ENCODE data around the gene FAM120A. TPM values are rescaled to one million over a fixed set of nuclear protein-coding genes. Genes with fewer than 3 reads are reported as not detected.

The FAM120A gene
- total and polyA plus RNA-seq, 11 donors, result 37.9 to 123 (median 113) TPM

- Histone ChIP-seq H3K36me3 (peaks cover 0 to 60% (median 40%) of the 10 kb centered on the region in 9 donors), H3K4me3 (no peak overlapping the region), H3K27me3 (no peaks in the 10 kb centered on the region), H3K9me3 (no peaks in the 10 kb centered on the region), H3K27ac (no peak overlapping the region), H3K4me1 (peaks cover 0 to 42% (median 21%) of the 10 kb centered on the region in 12 donors)
- DNase-seq, result no peak
- peak in 1 of 4 donors; percentile 21 for ATAC-seq
- WGBS, 4 donors, result 93 to 98% (median 97%) methylated on average over 12 of the region's 12 CpGs
- TF ChIP-seq POLR2A (IDR thresholded peaks at IDR 0.05), result no peak
- TF ChIP-seq CTCF (IDR thresholded peaks at IDR 0.05), result no peak
- intact Hi-C loops (cut with DNase I), result no loop called here
Measured at GRCh38 chr9:93493949-93494348, 42.5 kb downstream of the FAM120A start.

- TF ChIP-seq POLR2A (IDR thresholded peaks at IDR 0.05) (no peak), CTCF (IDR thresholded peaks at IDR 0.05) (no peak)
- ATAC-seq (no peak), DNase-seq (no peak)
- Histone ChIP-seq H3K27me3 (no peaks in the 10 kb centered on the region), H3K27ac (no peak overlapping the region), H3K4me1 (peaks cover 0 to 42% (median 22%) of the 10 kb centered on the region in 12 donors), H3K4me3 (no peak overlapping the region), H3K36me3 (peaks cover 0 to 67% (median 48%) of the 10 kb centered on the region in 9 donors), H3K9me3 (no peaks in the 10 kb centered on the region)
- intact Hi-C loops (cut with DNase I), result no loop called here
- WGBS, 4 donors, result 63 to 87% (median 72%) methylated on average over 3 of the region's 3 CpGs
Measured at GRCh38 chr9:93496285-93496684, 44.8 kb downstream of the FAM120A start.

GRCh38 chr9:93500571-93501298, 49.2 kb downstream of the FAM120A start:
- no peak for ATAC-seq
- TF ChIP-seq CTCF (IDR thresholded peaks at IDR 0.05) (no peak), POLR2A (IDR thresholded peaks at IDR 0.05) (no peak)
- Histone ChIP-seq H3K4me1 (peaks cover 3 to 44% (median 20%) of the 10 kb centered on the region in 12 donors), H3K36me3 (peaks cover 0 to 58% (median 47%) of the 10 kb centered on the region in 9 donors), H3K4me3 (peak overlapping the region in 9 of 12 donors; percentile 30 to 63 (median 46)), H3K27ac (peak overlapping the region; percentile 28 to 76 (median 56)), H3K9me3 (no peaks in the 10 kb centered on the region), H3K27me3 (no peaks in the 10 kb centered on the region)
- no peak for DNase-seq
- intact Hi-C loops (cut with DNase I), result loop anchor here in 6 of 10 donors (5.0 kb wide), 2 partner anchors 43 to 48 kb away; partner anchors contain the start of genes FAM120A (in 5 of the 6) and FAM120AOS (in 5 of the 6)
- 82 to 92% (median 86%) methylated on average over 4 of the region's 4 CpGs for WGBS, 4 donors

- ATAC-seq, result peak in 3 of 4 donors; percentile 24 to 57 (median 30)
Measured at GRCh38 chr9:93501406-93501805, 49.9 kb downstream of the FAM120A start.

More at GRCh38 chr9:93501406-93501805, 49.9 kb downstream of the FAM120A start:
- DNase-seq, result no peak
- Histone ChIP-seq H3K27me3 (no peaks in the 10 kb centered on the region), H3K27ac (peak overlapping the region; percentile 28 to 76 (median 56)), H3K4me1 (peaks cover 3 to 51% (median 18%) of the 10 kb centered on the region in 12 donors), H3K4me3 (peak overlapping the region in 11 of 12 donors; percentile 6 to 63 (median 44)), H3K36me3 (peaks cover 0 to 53% (median 47%) of the 10 kb centered on the region in 9 donors), H3K9me3 (no peaks in the 10 kb centered on the region)
- TF ChIP-seq CTCF (IDR thresholded peaks at IDR 0.05) (no peak), POLR2A (IDR thresholded peaks at IDR 0.05) (no peak)
- intact Hi-C loops (cut with DNase I), result loop anchor here in 6 of 10 donors (5.0 kb wide), 2 partner anchors 44 to 49 kb away; partner anchors contain the start of genes FAM120A (in 5 of the 6) and FAM120AOS (in 5 of the 6)
- 4 to 20% (median 10%) methylated on average over 4 of the region's 4 CpGs for WGBS, 4 donors
